PC-3 (cell line): ENCODE measurements around the gene TNIP3.

Experiments used
- CTCF ChIP-seq: fragments of 300-600 bp; sonication (generic); conservative IDR thresholded peaks from 2 replicates; pipeline ENCODE4 v1.5.1; 2017; ENCODE audit warnings: antibody characterized with exemption, low read depth, mild to moderate bottlenecking, low read length
- EZH2 ChIP-seq: fragments of 300-600 bp; sonication (generic); IDR thresholded peaks from one replicate; pipeline ENCODE4 v1.6.1; 2017; ENCODE audit warnings: antibody characterized with exemption, mild to moderate bottlenecking, low read length; ENCODE audit not compliant: unreplicated experiment

DNA sequence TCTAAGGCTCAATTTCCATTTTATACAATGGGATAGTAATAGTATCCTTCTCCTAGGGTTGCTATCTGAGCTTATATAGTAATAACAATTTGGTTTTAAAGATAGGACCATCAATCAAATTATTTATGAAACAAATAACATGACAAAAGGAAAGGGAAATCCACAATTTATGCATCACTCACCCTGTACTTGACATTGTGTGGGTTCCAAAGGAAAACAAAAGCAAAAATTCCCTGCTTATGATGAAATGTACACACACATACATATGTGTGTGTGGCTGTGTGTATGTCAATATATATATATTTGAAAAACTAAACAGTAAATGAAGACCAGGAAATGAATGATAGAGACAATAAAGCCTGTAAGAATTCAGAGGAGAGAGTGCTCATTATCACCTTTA is 2.9 kb upstream of the TNIP3 start:
- TF ChIP-seq CTCF (no peak), EZH2 (no peak)
